ENCODE data around the gene ENGASE.

The ENGASE gene

GRCh38 chr17:79039886-79040285, 34.7 kb upstream of the ENGASE start:
- no peak overlapping the region for H3K4me3 ChIP-seq (ENCODE audit: low read length)
- no peak for TF ChIP-seq CTCF (conservative IDR thresholded peaks at IDR 0.05; ENCODE audit: low read depth, low read length)
- no peak for DNase-seq (ENCODE audit: low read depth)

DNA sequence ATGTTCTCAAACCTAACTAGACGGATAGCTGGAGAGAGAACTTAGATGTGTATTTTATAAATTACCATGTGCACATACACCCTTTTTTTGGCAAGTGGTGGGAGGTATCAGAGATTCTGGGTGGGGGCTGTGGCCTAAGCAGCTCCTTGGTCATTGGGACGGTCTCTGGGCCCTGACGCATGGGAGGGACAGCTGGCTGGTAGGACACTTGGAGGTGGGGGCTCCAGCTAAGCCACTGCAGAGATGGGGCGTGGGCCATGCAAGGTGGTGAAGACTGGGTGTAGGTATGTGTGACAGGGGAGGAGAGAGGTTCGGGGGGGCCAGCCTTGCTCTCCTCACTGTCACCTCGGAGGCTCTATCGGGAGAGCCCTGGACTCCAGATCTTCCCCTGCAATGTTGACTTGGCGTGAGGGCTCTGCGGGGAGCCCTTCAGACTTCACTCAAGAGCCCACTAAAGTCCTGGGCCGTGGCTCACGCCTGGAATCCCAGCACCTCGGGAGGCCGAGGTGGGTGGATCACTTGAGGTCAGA, 33.5 kb upstream of the ENGASE start:
- no peak for DNase-seq (ENCODE audit: low read depth)
- no peak for TF ChIP-seq CTCF (conservative IDR thresholded peaks at IDR 0.05; ENCODE audit: low read depth, low read length)
- H3K4me3 ChIP-seq (ENCODE audit: low read length): no peak overlapping the region

DNA sequence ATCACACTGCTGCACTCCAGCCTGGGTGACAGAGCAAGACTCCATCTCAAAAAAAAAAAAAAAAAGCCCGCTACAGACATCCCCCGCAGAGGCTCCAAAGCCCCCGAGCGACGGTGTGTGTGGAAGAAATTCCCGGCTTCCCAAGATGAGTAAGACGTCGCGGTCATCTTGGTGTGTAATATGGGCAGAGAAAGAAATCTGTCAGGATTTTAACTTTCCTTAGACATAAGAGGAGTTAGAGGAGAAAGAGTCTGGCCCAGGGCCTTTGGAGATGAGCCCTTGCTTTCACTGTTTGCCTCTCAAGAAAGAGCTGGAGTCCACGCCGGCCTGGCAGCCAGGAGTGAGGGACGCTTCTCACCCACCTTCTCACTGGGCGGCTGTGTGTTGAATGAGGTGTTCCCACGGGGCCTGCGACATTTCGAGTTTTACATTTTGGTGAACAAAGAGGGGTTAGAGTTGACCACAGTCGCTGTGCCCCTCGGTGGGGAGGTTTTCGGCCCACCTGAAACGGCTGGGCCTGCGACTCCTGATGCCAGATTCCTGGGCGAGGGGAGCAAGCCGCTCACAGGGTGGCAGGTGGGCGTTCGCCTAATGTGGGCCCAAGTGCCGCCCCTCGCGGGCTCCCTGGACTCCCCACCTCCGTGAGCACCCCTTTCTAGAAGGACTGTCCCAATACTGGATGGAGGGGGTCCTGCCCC, 32.8 kb upstream of the ENGASE start:
- no peak overlapping the region for H3K4me3 ChIP-seq (ENCODE audit: low read length)
- no peak for TF ChIP-seq CTCF (conservative IDR thresholded peaks at IDR 0.05; ENCODE audit: low read depth, low read length)
- no peak for DNase-seq (ENCODE audit: low read depth)

GRCh38 chr17:79042421-79043190, 32.0 kb upstream of the ENGASE start:
- no peak for DNase-seq (ENCODE audit: low read depth)
- peak; percentile 96 for TF ChIP-seq CTCF (conservative IDR thresholded peaks at IDR 0.05; ENCODE audit: low read depth, low read length)
- no peak overlapping the region for H3K4me3 ChIP-seq (ENCODE audit: low read length)

DNA sequence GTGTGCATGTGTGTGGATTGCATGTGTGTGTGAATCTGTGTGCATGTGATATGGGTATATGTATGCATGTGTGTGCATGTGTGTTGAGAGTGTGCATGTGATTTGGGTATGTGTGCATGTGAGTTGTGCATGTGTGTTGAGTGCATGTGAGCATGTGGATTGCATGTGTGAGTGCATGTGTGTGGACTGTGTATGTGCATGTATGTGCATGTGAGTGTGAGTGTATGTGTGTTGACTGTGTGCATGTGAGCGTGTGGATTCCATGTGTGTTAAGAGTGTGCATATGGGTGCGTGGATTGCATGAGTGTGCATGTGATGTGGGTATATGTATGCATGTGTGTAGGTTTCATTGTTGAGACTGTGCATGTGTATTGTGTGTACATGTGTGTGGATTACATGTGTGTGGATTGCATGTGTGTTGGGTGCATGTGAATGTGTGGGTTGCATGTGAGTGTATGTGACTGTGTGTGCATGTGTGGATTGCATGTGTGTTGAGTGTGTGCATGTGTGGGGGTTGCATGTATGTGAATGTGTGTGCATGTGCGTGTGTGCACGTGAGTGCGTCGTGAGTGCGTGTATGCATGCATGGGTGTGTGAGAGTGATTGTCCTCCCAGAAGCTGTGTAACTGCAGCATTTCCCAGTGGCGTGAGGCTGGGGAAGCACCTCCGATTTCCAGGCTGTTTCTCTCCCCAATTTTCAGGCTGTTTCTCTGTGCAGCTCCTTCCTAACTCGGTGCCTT, 31.3 kb upstream of the ENGASE start:
- TF ChIP-seq CTCF (conservative IDR thresholded peaks at IDR 0.05; ENCODE audit: low read depth, low read length): no peak
- DNase-seq (ENCODE audit: low read depth): no peak
- H3K4me3 ChIP-seq (ENCODE audit: low read length): no peak overlapping the region

GRCh38 chr17:79043931-79044320, 30.7 kb upstream of the ENGASE start:
- TF ChIP-seq CTCF (conservative IDR thresholded peaks at IDR 0.05; ENCODE audit: low read depth, low read length): no peak
- H3K4me3 ChIP-seq (ENCODE audit: low read length): no peak overlapping the region

More at GRCh38 chr17:79043931-79044320, 30.7 kb upstream of the ENGASE start:
- DNase-seq (ENCODE audit: low read depth): no peak

Measured in retinal pigment epithelial cell (primary cell).